Posterior vena cava (tissue), 2 donors: ENCODE data around the gene PEPD. TPM values are rescaled to one million over a fixed set of nuclear protein-coding genes. Genes with fewer than 3 reads are reported as not detected.

ENCODE experiments used
- DNase-seq: peaks from one replicate; pipeline ENCODE4 v3.0.0-alpha.2; 2020; ENCODE audit warnings: low spot score
- intact Hi-C, 2 donors: fragments of 100-400 bp; cut with DNase I; formaldehyde crosslinking; loops; one replicate each; pipeline versions ENCODE4 v1.14.1 to v1.14.2; 2022 to 2023
- total RNA-seq, 2 donors: library from RNA; stranded (reverse); fragmentation: NEBNext Ultra II Directional; extraction: Animal tissue kit (Norgen Biotek cat#: 25700); gene quantifications; one replicate each; pipeline ENCODE4 v1.2.1, GENCODE V29; 2021
- donor health status: DM: yes; HTN: yes; CAD: no.
- donor health status: DM: yes; HTN: yes; CAD: no.

Gene PEPD
- total RNA-seq, 2 donors from 2014 or later = 63.5 to 70.6 TPM

DNA sequence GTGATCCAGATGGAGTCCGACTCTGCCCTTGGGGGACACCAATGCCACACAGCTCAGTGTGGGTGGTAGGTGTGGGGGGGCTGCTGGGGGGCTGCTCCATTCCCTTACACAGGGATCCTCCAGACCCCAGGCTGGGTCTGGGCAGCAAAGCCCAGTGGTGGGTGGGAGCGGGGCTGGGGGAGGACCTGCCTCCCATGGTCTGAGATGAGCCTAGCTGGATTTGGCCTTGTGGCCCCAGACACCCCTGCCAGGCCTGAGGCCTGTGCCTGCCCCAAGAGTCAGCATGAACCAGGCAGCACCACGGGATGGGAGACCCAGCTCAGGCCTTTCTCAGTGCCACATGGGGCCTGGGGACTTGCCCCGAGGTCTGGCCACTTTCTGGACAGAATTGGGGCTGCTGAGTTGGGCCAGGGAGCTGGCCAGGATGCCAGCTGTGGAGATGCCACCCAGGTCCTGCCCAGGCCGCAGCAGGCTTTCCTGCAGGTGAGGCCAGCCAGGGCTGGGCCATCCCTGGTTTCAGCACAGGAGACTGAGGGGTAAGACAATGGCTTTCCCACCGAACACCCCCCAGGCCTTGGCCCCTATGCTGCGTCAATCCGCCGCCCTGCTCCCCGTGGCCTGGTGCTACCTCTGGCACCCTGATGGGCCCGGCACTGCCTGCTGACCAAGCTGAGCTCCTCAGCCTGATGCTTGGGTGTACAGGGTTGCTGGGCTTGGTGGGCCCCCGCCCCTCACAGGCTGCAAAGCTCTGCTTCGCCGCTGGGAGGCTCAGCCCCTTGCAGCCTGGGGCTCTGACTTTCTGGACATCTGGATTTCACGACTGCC, 123.8 kb downstream of the PEPD start:
- intact Hi-C loops = loop anchor here in 1 of 2 donors (10.0 kb wide), 1 partner anchor 103 kb away; no protein-coding TSS in a partner anchor
- peak; percentile 76 for DNase-seq

- peak; percentile 69 for DNase-seq
These were observed 124.7 kb downstream of the PEPD start for GRCh38 chr19:33396701-33397535.

GRCh38 chr19:33395561-33396550, 125.7 kb downstream of the PEPD start:
- DNase-seq = peak; percentile 82
- intact Hi-C loops = loop anchor here in 1 of 2 donors (10.0 kb wide), 1 partner anchor 101 kb away; no protein-coding TSS in a partner anchor

More at GRCh38 chr19:33396701-33397535, 124.7 kb downstream of the PEPD start:
- intact Hi-C loops = loop anchor here in 1 of 2 donors (10.0 kb wide), 1 partner anchor 102 kb away; no protein-coding TSS in a partner anchor

- peak; percentile 78 for DNase-seq
- intact Hi-C loops = loop anchor here (5.0 to 10.0 kb wide), 2 partner anchors 93 to 100 kb away; partner anchors contain the start of gene CEBPA (in 1 of the 2)
These were observed 126.6 kb downstream of the PEPD start for GRCh38 chr19:33394723-33395560.

GRCh38 chr19:33394006-33394722, 127.4 kb downstream of the PEPD start:
- DNase-seq = peak; percentile 93
- intact Hi-C loops = loop anchor here (5.0 to 10.0 kb wide), 2 partner anchors 92 to 99 kb away; partner anchors contain the start of gene CEBPA (in 1 of the 2)

DNA sequence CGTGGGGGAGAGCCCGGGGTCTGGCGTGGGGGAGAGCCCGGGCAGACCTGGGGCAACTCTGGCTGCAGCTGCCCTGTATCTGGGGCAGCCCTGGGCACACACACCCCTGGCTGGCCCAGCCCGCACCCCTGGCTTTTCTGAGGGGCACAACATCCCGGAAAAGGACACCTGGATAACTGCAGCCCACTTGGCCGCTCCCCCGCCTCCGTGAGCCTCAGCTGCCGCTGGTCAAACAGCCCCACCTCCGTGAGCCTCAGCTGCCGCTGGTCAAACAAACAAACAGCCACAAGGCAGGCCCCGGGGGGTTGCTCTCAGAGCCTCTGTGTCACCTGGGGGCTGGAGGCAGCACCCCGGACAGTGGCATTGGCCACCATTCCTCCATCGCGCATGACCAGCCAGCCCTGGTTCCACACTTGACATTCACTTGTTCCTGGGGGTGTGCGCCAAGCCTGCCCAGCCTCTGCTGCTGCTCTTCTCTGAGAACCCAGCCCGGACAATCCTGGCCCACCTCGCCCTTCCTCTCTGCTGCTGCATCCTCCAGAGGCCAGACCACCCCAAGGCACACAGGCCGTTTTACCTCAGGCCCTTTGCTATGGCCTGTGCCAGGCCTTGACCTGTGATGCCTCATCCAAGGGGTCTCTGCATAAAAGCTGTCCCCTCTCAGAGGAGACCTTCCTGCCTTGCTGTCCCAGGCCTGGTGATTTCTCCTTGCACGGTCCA, 128.1 kb downstream of the PEPD start:
- DNase-seq = peak; percentile 71
- intact Hi-C loops = loop anchor here (5.0 to 10.0 kb wide), 2 partner anchors 91 to 99 kb away; partner anchors contain the start of gene CEBPA (in 1 of the 2)

GRCh38 chr19:33392341-33393285, 129.0 kb downstream of the PEPD start:
- intact Hi-C loops = loop anchor here (5.0 to 10.0 kb wide), 2 partner anchors 90 to 98 kb away; partner anchors contain the start of gene CEBPA (in 1 of the 2)
- DNase-seq = peak; percentile 80

GRCh38 chr19:33391631-33392249, 129.9 kb downstream of the PEPD start:
- DNase-seq = no peak
- intact Hi-C loops = loop anchor here (5.0 to 10.0 kb wide), 2 partner anchors 89 to 97 kb away; partner anchors contain the start of gene CEBPA (in 1 of the 2)

DNA sequence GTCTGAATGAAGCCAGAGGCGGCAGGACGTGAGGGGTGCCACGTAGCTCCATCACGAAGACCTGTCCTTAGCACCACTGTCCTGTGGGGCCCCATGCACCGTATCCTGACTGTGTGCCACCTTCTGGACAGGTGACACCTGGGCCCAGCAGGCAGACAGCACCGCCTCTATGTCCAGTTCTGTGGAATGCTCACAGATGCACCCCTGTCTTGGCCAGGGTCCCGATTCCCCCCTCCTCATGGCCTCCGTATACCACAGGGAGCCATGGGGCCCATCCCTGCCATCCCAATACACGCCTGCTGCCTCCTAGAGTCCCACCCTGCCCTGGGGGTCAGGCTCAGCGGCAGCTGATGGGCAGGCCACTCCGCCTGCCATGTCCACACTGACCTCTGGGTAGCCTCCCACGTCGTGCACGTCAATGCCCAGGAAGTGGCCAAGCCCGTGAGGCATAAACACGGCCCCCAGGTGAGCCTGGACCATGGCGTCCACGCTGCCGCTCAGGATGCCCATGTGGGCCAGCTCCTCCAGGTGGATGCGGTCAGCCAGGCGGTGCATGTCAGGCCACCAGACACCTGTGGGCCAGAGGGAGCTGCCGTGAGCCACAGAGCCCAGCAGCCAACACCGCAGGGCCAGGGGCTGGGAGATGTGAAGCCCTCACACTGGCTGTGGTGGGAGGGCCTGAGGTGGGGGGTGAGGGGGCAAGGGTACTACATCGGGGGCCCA, 130.5 kb downstream of the PEPD start:
- peak; percentile 77 for DNase-seq
- intact Hi-C loops = loop anchor here (5.0 to 10.0 kb wide), 2 partner anchors 89 to 96 kb away; partner anchors contain the start of gene CEBPA (in 1 of the 2)

GRCh38 chr19:33390101-33390907, 131.3 kb downstream of the PEPD start:
- intact Hi-C loops = loop anchor here (5.0 to 10.0 kb wide), 2 partner anchors 88 to 96 kb away; partner anchors contain the start of gene CEBPA (in 1 of the 2)
- peak; percentile 84 for DNase-seq

- DNase-seq = peak; percentile 78
- intact Hi-C loops = loop anchor here (5.0 to 10.0 kb wide), 2 partner anchors 87 to 95 kb away; partner anchors contain the start of gene CEBPA (in 1 of the 2)
These were observed 132.0 kb downstream of the PEPD start for GRCh38 chr19:33389421-33390100.

DNA sequence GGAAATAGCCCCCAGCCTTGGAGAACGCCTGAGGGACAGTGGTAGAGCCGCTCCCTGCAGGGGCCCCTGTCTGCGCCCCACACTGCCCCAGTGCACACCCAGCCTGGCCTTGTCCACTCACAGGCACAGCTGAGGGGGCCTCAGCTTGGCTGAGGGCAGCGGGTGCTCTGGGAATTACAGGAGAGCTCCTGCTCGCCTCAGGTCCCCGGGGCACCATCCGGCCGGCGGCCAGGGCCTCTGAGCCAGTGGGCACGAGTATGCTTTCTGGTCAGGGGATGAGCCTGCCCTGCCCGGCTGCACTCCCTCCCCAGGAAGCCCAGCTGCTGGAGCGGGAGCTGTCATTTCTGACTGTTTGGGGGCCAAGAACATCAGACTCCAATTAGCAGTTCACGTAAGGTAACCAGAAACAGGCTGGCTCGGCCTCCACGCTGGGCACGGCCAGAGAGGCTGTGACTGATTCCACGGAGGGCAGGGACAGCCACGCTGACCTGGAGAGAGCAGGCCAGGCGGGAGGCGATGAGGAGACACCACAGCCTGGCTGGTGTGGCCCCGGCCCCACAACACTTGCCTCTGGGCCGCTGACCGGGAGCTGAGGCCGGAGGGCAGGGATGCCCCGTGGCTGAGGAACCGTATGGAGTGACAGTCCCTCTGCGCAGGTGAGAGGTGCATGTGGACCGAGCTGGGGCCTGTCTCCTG, 132.7 kb downstream of the PEPD start:
- intact Hi-C loops = no loop called here
- peak; percentile 83 for DNase-seq
